Bronchial epithelial cell (primary cell): ENCODE measurements around the gene ARL11. TPM values are rescaled to one million over a fixed set of nuclear protein-coding genes. Genes with fewer than 3 reads are reported as not detected.

Source experiments
- DNase-seq: peaks from one replicate; pipeline ENCODE4 v3.0.0-alpha.2; 2010; ENCODE audit warnings: low read depth
- FAIRE-seq: peaks from 2 replicates; lab custom pipeline; 2011; peaks lifted over from hg19 to GRCh38; lab: Jason Lieb, UNC
- H3K27me3 ChIP-seq: 2 replicates; pipeline ENCODE4 v1.5.1; 2011; ENCODE audit warnings: low read length; ENCODE audit not compliant: control insufficient read depth, insufficient read depth
- H3K36me3 ChIP-seq: 2 replicates; pipeline ENCODE4 v1.5.1; 2011; ENCODE audit warnings: low read length; ENCODE audit not compliant: control insufficient read depth, insufficient read depth
- H3K4me3 ChIP-seq: 2 replicates; pipeline ENCODE4 v1.5.1; 2011; ENCODE audit warnings: mild to moderate bottlenecking, low read depth, low read length, control low read depth
- total RNA-seq: library from RNA; depleted of rRNA; stranded (reverse); fragments of >200 nt; gene quantifications from 2 replicates; pipeline ENCODE4 v1.2.1, GENCODE V29; 2014
- TF ChIP-seq, protein P1 (sequence below): IDR thresholded peaks from 2 replicates; pipeline ENCODE4 v1.5.1; 2011; ENCODE audit warnings: mild to moderate bottlenecking, moderate library complexity, low read length, control low read depth, inconsistent platforms; ENCODE audit not compliant: insufficient read depth, severe bottlenecking

Gene ARL11
- total RNA-seq, 1 donor from 2014 or later = not detected

DNA sequence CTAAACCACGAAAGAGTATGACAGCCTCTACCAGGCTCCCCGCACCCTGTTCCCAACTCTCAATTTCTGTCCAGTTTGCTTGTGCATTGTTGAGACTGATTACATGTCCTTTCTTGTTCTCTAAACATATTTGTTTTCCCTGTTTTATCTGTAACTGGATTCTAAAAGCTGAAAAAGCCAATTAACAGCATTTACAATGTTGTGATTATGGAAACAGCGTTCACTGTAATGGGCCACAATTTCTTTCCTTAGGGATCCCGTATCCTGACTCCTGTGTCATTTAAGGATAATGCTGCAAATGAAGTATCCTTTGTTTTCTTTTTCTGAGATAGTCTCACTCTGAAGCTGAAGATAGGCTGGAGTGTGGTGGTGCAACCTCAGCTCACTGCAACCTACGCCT lies 42.5 kb downstream of the ARL11 start:
- no peak for FAIRE-seq
- H3K36me3 ChIP-seq = peaks cover 11% of the 10 kb centered on the region
- H3K4me3 ChIP-seq = no peak overlapping the region
- H3K27me3 ChIP-seq = no peaks in the 10 kb centered on the region
- no peak for DNase-seq
- TF ChIP-seq, protein P1, sequence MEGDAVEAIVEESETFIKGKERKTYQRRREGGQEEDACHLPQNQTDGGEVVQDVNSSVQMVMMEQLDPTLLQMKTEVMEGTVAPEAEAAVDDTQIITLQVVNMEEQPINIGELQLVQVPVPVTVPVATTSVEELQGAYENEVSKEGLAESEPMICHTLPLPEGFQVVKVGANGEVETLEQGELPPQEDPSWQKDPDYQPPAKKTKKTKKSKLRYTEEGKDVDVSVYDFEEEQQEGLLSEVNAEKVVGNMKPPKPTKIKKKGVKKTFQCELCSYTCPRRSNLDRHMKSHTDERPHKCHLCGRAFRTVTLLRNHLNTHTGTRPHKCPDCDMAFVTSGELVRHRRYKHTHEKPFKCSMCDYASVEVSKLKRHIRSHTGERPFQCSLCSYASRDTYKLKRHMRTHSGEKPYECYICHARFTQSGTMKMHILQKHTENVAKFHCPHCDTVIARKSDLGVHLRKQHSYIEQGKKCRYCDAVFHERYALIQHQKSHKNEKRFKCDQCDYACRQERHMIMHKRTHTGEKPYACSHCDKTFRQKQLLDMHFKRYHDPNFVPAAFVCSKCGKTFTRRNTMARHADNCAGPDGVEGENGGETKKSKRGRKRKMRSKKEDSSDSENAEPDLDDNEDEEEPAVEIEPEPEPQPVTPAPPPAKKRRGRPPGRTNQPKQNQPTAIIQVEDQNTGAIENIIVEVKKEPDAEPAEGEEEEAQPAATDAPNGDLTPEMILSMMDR = no peak

GRCh38 chr13:49676581-49677298 lies 48.4 kb downstream of the ARL11 start:
- no peak for DNase-seq
- Histone ChIP-seq H3K27me3 (no peaks in the 10 kb centered on the region), H3K4me3 (no peak overlapping the region), H3K36me3 (peaks cover 6% of the 10 kb centered on the region)
- no peak for FAIRE-seq
- TF ChIP-seq, protein P1 = no peak

DNA sequence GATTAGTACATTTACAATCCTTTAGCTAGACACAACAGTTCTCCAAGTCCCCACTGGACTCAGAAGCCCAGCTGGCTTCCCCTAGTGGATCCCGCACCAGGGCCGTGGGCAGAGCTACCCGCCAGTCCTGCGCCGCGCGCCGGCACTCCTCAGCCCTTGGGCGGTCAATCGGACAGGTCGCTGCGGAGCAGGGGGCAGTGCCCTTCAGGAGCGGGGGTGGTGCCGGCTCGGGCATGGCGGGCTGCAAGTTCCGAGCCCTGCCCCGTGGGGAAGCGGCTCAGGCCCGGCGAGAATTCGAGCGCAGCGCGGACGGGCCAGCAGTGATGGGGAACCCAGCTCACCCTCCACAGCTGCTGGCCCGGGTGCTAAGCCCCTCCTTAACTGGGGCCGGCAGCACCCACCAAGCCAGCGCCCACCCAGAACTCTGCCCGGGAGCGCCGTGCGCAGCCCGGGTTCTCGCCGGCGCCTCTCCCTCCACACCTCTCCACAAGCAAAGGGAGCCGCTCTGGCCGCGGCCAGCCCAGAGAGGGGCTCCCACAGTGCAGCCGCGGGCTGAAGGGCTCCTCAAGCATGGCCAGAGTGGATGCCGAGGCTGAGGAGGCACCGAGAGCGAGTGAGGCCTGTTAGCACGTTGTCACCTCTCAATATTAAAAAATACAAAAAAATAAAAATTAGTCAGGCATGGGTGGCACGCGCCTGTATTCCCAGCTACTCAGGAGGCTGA lies 50.0 kb downstream of the ARL11 start:
- FAIRE-seq = no peak
- TF ChIP-seq, protein P1 = no peak
- no peak for DNase-seq
- H3K27me3 ChIP-seq = no peaks in the 10 kb centered on the region
- no peak overlapping the region for H3K4me3 ChIP-seq
- peaks cover 6% of the 10 kb centered on the region for H3K36me3 ChIP-seq

- H3K27me3 ChIP-seq = no peaks in the 10 kb centered on the region
- FAIRE-seq (no peak), DNase-seq (no peak)
- H3K4me3 ChIP-seq = no peak overlapping the region
- TF ChIP-seq, protein P1 = peak; percentile 29
- H3K36me3 ChIP-seq = peaks cover 6% of the 10 kb centered on the region
These were observed 50.9 kb downstream of the ARL11 start for GRCh38 chr13:49679246-49679645.

GRCh38 chr13:49681842-49682435 lies 53.6 kb downstream of the ARL11 start:
- H3K4me3 ChIP-seq = no peak overlapping the region
- DNase-seq (peak; percentile 73), FAIRE-seq (no peak)
- peaks cover 9% of the 10 kb centered on the region for H3K36me3 ChIP-seq
- TF ChIP-seq, protein P1 = no peak
- no peaks in the 10 kb centered on the region for H3K27me3 ChIP-seq

Other genes with a start within 250 kb of the ARL11 start
- gene CAB39L, start 184.4 kb upstream of the ARL11 start, total RNA-seq = 6.6 and 8.6 TPM in 2 replicates
- 5.2 and 5.3 TPM in 2 replicates for gene SETDB2, start 184.2 kb upstream of the ARL11 start, total RNA-seq
- 7.9 and 9.5 TPM in 2 replicates for gene PHF11, start 132.6 kb upstream of the ARL11 start, total RNA-seq
- gene RCBTB1, start 42.9 kb upstream of the ARL11 start, total RNA-seq = 10.4 and 21.3 TPM in 2 replicates
- 80.4 and 146 TPM in 2 replicates for gene EBPL, start 63.0 kb downstream of the ARL11 start, total RNA-seq
- gene KPNA3, start 164.2 kb downstream of the ARL11 start, total RNA-seq = 25.9 and 26.9 TPM in 2 replicates